Aorta (tissue), 5 donors: ENCODE data around the gene FRY. TPM values are rescaled to one million over a fixed set of nuclear protein-coding genes. Genes with fewer than 3 reads are reported as not detected.

Experiments
- ATAC-seq: fragments of 200-7000 bp; cut with Tn5 transposase; one replicate; pipeline ENCODE4 v1.9.1; 2022; ENCODE audit warnings: moderate library complexity; ENCODE audit not compliant: low FRiP score
- DNase-seq, 2 donors: peaks; one replicate each; pipeline ENCODE4 v3.0.0-alpha.2; 2020
- H3K27ac ChIP-seq, 2 donors: one replicate each; pipeline ENCODE4 v1.5.1; 2013; ENCODE audit warnings: low read length in 2 of 2, mild to moderate bottlenecking in 2 of 2, moderate library complexity in 2 of 2, control low read depth in 1 of 2, inconsistent platforms in 1 of 2, low read depth in 1 of 2
- H3K27me3 ChIP-seq, 2 donors: one replicate each; pipeline ENCODE4 v1.6.1; 2013; ENCODE audit warnings: control low read depth in 1 of 2, low read length in 1 of 2, mild to moderate bottlenecking in 1 of 2, moderate library complexity in 1 of 2; ENCODE audit not compliant: insufficient read depth in 2 of 2, control insufficient read depth in 1 of 2
- H3K36me3 ChIP-seq, 2 donors: one replicate each; pipeline ENCODE4 v1.6.1; 2013; ENCODE audit warnings: control low read depth in 1 of 2, low read length in 1 of 2, mild to moderate bottlenecking in 1 of 2; ENCODE audit not compliant: insufficient read depth in 2 of 2, control insufficient read depth in 1 of 2
- H3K4me1 ChIP-seq, 2 donors: one replicate each; pipeline ENCODE4 v1.6.1; 2013; ENCODE audit warnings: low read length in 2 of 2, control low read depth in 1 of 2, mild to moderate bottlenecking in 1 of 2, moderate library complexity in 1 of 2; ENCODE audit not compliant: insufficient read depth in 2 of 2, control insufficient read depth in 1 of 2
- H3K4me3 ChIP-seq, 2 donors: one replicate each; pipeline ENCODE4 v1.5.1; 2013; ENCODE audit warnings: low read length in 2 of 2, control low read depth in 1 of 2, mild to moderate bottlenecking in 1 of 2
- H3K9me3 ChIP-seq: one replicate; pipeline ENCODE4 v1.6.1; 2013; ENCODE audit warnings: mild to moderate bottlenecking, low read length; ENCODE audit not compliant: control insufficient read depth
- whole genome bisulfite sequencing, 2 donors: extraction: QIAGEN DNeasy Blood & Tissue Kit; methylation state at CpG; one replicate each; pipeline ENCODE4 v1.1.7; 2013; 5-methylcytosine and 5-hydroxymethylcytosine counted together
- intact Hi-C, 2 donors: fragments of 100-400 bp; cut with DNase I; formaldehyde crosslinking; loops; one replicate each; pipeline versions ENCODE4 v1.14.2 to v1.15.0; 2022
- polyA plus RNA-seq, 2 donors: library from polyadenylated mRNA; stranded (reverse); fragments of 200-250 nt; gene quantifications; one replicate each; pipeline ENCODE4 v1.2.3, GENCODE V29; 2013
- total RNA-seq, 2 donors: library from RNA; stranded (reverse); fragmentation: NEBNext Ultra II Directional; extraction: Animal tissue kit (Norgen Biotek cat#: 25700); gene quantifications; one replicate each; pipeline ENCODE4 v1.2.1, GENCODE V29; 2021
- donor health status: healthy with polysubstance abuse.
- donor health status: Bipolar disorder and iron deficiency.
- donor health status: DM: no; HTN: no; CAD: no.
- donor health status: DM: no; HTN: no; CAD: no.
- donor health status: DM: yes; HTN: yes; CAD: no.

Gene FRY
- total and polyA plus RNA-seq, 4 donors = 24.8 to 328 (median 95.0) TPM

DNA sequence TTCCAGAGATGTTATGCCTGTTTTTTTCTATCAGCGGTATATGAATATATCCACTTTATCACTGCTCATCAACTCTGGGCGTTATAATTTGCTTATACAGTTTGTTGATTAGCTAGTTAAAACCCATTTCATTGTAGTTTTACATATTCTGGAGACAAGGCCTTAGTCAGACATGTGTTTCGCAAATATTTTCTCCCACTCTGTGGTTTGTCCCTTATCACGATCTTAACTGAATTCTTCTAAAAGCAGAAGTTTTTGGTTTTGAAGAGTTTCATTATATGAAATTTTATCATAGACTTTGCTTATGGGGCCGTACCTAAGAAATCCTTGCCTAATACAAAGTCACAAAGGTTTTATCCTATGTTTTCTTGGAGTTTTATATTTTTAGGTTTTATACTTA lies 84.6 kb downstream of the FRY start:
- ATAC-seq (no peak), DNase-seq (no peak)
- Histone ChIP-seq H3K27me3 (no peaks in the 10 kb centered on the region), H3K9me3 (no peaks in the 10 kb centered on the region), H3K27ac (no peak overlapping the region), H3K4me1 (peaks cover 4 to 5% of the 10 kb centered on the region in 2 donors), H3K4me3 (no peak overlapping the region), H3K36me3 (no peaks in the 10 kb centered on the region)
- WGBS, 2 donors = 78 to 80% methylated on average over 5 of the region's 5 CpGs
- intact Hi-C loops = loop anchor here (5.0 kb wide), 2 partner anchors 36 to 84 kb away; partner anchors contain the start of gene FRY (in 1 of the 2)

DNA sequence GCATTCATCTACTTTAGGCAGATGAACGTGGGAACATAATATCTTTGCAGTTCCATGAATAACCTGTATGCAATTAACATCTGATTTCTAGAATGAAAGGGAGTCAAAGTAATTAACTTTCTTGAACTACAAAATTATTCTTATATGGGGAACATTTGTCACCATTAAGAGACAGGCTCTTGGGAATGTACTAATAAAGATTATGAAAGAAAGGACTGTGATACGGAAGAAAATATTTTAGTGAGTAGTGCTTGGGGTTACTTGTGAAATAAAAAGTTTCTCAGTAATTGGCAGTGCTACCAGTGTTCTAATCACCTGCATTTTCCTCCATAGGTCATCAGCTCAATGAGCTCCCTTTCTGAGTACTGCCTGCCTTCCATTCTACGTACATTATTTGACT lies 85.4 kb downstream of the FRY start:
- Histone ChIP-seq H3K36me3 (no peaks in the 10 kb centered on the region), H3K9me3 (no peaks in the 10 kb centered on the region), H3K4me1 (peaks cover 2 to 5% of the 10 kb centered on the region in 2 donors), H3K27me3 (no peaks in the 10 kb centered on the region), H3K27ac (no peak overlapping the region), H3K4me3 (no peak overlapping the region)
- ATAC-seq (no peak), DNase-seq (no peak)
- 80 to 82% methylated on average over 3 of the region's 3 CpGs for WGBS, 2 donors
- intact Hi-C loops = loop anchor here (5.0 kb wide), 2 partner anchors 35 to 85 kb away; partner anchors contain the start of gene FRY (in 1 of the 2)

DNA sequence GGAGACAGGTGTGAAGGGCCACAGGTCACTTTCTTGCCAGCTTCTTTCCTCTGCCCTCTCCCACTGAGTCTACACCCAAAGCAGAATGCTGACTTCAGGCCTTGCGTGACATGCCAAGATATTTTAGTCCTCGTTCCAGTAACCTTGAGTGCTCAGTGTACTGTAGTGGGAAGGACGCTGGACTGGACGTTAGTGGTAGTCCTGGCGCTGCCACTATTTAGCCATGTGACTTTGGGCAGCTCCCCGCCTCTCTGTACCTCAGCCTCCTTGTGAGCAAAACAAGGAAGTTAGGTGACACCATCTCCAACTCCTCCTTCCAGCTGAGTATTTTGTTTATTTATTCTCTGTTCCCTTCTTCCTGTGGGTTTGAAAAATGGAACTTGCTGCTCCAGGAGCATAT lies 86.1 kb downstream of the FRY start:
- peaks cover 2% of the 10 kb centered on the region in 2 donors for H3K4me1 ChIP-seq
- H3K4me3 ChIP-seq = no peak overlapping the region
- intact Hi-C loops = loop anchor here (5.0 kb wide), 2 partner anchors 35 to 85 kb away; partner anchors contain the start of gene FRY (in 1 of the 2)
- 18 to 21% methylated on average over 6 of the region's 6 CpGs for WGBS, 2 donors
- no peaks in the 10 kb centered on the region for H3K27me3 ChIP-seq
- no peaks in the 10 kb centered on the region for H3K36me3 ChIP-seq
- peak; percentile 67 to 83 for DNase-seq
- peak; percentile 88 for ATAC-seq
- peak overlapping the region; percentile 52 to 59 for H3K27ac ChIP-seq
- H3K9me3 ChIP-seq = no peaks in the 10 kb centered on the region

DNA sequence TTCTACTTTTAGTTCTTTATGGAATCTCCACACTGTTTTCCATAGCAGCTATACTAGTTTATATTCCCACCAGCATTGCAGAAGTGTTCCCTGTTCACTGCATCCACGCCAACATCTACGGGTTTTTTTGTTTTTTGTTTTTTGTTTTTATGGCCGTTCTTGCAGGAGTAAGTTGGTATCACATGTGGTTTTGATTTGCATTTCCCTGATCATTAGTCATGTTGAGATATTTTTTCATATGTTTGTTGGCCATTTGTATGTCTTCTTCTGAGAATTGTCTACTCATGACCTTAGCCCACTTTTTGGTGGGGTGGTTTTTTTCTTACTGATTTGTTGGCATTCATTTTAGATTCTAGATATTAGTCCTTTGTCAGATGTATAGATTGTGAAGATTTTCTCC lies 89.7 kb downstream of the FRY start:
- intact Hi-C loops = no loop called here
- WGBS, 2 donors = 89 to 90% methylated on average over 3 of the region's 3 CpGs
- ATAC-seq (no peak), DNase-seq (no peak)
- no peaks in the 10 kb centered on the region for H3K27me3 ChIP-seq
- H3K36me3 ChIP-seq = no peaks in the 10 kb centered on the region
- H3K27ac ChIP-seq = no peak overlapping the region
- H3K4me3 ChIP-seq = no peak overlapping the region
- H3K9me3 ChIP-seq = no peaks in the 10 kb centered on the region
- H3K4me1 ChIP-seq = peaks cover 2 to 6% of the 10 kb centered on the region in 2 donors

DNA sequence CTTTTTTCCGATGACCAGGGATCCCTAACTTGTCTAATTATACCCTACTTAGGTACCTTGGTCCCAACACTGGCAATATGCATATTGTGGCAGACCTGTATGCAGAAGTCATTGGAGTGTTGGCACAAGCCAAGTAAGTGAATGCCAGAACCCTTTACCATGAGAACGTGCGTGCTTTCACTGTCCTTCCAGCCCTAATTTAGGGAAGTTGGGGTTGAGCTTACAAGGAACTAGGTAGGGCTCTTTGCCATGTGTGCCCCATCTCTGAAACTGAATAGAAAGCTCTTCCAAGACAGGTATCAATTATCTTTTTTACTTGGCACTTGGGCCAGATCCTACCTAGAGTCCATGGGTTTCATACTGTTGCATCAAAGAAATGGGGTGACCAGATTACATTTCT lies 93.2 kb downstream of the FRY start:
- DNase-seq (no peak), ATAC-seq (peak; percentile 33)
- peak overlapping the region; percentile 98 for H3K27ac ChIP-seq
- H3K27me3 ChIP-seq = no peaks in the 10 kb centered on the region
- no peaks in the 10 kb centered on the region for H3K9me3 ChIP-seq
- no peaks in the 10 kb centered on the region for H3K36me3 ChIP-seq
- intact Hi-C loops = no loop called here
- H3K4me1 ChIP-seq = peaks cover 0 to 6% of the 10 kb centered on the region in 2 donors
- H3K4me3 ChIP-seq = no peak overlapping the region
- 60 to 64% methylated on average over 3 of the region's 3 CpGs for WGBS, 2 donors

DNA sequence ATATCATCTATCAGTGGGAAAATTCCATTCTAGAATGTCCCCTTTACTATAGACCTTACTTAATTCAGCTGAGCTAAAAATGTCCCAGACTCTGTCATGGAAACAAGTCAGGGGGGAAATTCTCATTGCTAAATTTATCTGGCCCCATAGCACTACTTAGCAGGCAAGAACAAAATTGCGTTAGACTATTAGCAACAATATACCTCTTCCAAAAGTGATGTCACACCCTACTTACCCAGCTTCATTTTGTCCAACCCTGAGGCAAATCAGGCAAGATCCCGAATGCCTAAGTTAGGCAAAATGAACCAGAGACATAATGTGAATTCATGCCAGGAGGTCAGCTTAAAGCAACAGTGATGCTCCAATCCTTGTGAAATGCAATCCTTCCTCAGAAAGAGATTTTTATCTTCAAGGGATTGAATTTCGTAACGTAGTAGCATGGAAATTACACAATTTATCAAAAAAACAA lies 93.7 kb downstream of the FRY start:
- H3K27me3 ChIP-seq = no peaks in the 10 kb centered on the region
- H3K9me3 ChIP-seq = no peaks in the 10 kb centered on the region
- peaks cover 0 to 5% of the 10 kb centered on the region in 2 donors for H3K4me1 ChIP-seq
- peak overlapping the region; percentile 83 to 98 for H3K27ac ChIP-seq
- ATAC-seq (peak; percentile 92), DNase-seq (no peak)
- H3K36me3 ChIP-seq = no peaks in the 10 kb centered on the region
- WGBS, 2 donors = 4 to 8% methylated on average over 4 of the region's 4 CpGs
- intact Hi-C loops = no loop called here
- H3K4me3 ChIP-seq = no peak overlapping the region

DNA sequence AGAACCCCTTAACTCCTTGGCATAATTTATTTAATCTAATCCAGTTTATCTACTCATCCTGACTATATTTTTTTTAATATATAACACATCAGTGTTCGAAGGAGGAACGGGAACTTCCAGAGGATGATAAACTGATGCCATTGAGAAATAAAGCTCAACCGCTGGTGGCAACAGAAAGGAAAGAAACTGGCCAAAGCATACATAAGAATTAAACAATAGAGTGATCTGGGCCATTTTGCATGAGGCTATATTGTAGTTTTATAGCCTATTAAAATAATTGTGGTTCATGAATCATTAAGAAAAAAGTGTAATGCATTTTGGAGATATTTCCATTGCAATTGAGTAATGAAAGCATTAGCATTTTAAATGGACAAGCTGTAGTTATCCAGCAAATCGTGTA lies 94.2 kb downstream of the FRY start:
- Histone ChIP-seq H3K27me3 (no peaks in the 10 kb centered on the region), H3K4me1 (peaks cover 0 to 5% of the 10 kb centered on the region in 2 donors), H3K4me3 (no peak overlapping the region), H3K36me3 (no peaks in the 10 kb centered on the region), H3K9me3 (no peaks in the 10 kb centered on the region), H3K27ac (peak overlapping the region in 1 of 2 donors; percentile 87)
- WGBS, 2 donors = 30 to 41% methylated on average over 4 of the region's 4 CpGs
- intact Hi-C loops = no loop called here
- DNase-seq = no peak
- ATAC-seq = peak; percentile 12

DNA sequence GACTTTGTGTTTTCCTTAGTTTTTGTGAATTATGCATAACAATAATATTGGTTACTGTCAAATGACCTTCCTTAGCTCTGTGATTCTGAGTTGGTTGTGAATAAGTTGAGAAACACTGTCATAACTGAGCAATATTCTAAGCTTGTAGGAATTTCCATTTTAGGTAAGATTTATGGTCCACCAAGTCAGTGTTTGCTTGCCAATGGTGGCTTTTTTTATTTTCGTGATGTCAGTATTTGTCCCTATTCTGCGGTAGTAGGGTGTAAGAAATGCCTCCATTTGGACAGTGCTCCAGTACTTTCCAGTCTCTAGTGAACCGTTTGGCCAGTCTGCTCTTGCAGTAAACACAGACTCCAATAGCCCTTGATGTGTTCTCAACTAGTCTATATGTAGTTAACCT lies 94.7 kb downstream of the FRY start:
- Histone ChIP-seq H3K27ac (peak overlapping the region in 1 of 2 donors; percentile 12), H3K36me3 (no peaks in the 10 kb centered on the region), H3K4me1 (peaks cover 0 to 5% of the 10 kb centered on the region in 2 donors), H3K4me3 (no peak overlapping the region), H3K9me3 (no peaks in the 10 kb centered on the region), H3K27me3 (no peaks in the 10 kb centered on the region)
- 2 to 13% methylated on average over 3 of the region's 3 CpGs for WGBS, 2 donors
- DNase-seq (no peak), ATAC-seq (peak; percentile 79)
- intact Hi-C loops = no loop called here

DNA sequence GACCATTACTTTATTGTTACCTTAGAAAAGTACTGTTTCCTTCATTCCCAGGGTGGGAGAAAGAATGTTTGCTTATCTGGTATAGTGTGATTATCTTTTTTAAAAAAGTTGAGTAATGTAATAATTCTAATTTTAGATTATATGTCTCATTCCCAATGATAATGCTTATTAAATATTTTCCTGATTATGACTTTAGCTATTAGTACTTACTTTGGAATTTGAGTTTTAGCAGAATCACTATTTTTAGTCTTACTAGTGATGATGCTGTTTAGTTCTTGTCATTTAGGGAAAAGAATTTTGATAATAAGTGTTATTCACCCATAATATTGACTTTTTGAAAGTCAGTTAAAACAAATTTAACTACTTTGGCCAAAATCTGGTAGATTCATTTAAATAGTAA lies 95.2 kb downstream of the FRY start:
- peaks cover 0 to 5% of the 10 kb centered on the region in 2 donors for H3K4me1 ChIP-seq
- no peaks in the 10 kb centered on the region for H3K27me3 ChIP-seq
- no peaks in the 10 kb centered on the region for H3K9me3 ChIP-seq
- H3K4me3 ChIP-seq = no peak overlapping the region
- peaks cover 0 to 4% of the 10 kb centered on the region in 2 donors for H3K36me3 ChIP-seq
- no peak overlapping the region for H3K27ac ChIP-seq
- intact Hi-C loops = no loop called here
- ATAC-seq = peak; percentile 2
- DNase-seq = no peak
